COLO668 (cell line): ENCODE measurements around the gene PTPRT.

Experiments used
- DNase-seq: peaks from one replicate; lab custom pipeline; 2025; ENCODE audit not compliant: unreplicated experiment; lab: John Stamatoyannopoulos, UW

Gene PTPRT

DNA sequence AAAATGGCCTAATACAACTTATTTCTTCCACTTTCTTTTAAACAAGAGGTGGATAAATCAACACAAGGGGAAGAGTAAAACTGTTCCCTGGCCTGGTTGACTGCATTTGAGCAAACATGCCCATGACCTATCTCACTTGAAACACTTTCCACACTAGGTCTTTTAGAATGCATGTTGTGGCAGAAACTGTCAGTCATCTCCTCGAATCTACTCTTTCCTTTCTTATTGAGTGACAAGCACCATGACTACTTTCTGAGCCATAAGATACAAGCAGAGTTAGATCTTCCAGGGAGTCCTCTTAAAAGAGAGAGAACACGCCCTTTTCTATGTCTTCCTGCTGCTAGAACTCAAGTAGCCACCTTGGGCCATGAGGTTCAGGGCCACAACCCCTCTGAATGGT is 66.5 kb downstream of the PTPRT start:
- no peak for DNase-seq

DNA sequence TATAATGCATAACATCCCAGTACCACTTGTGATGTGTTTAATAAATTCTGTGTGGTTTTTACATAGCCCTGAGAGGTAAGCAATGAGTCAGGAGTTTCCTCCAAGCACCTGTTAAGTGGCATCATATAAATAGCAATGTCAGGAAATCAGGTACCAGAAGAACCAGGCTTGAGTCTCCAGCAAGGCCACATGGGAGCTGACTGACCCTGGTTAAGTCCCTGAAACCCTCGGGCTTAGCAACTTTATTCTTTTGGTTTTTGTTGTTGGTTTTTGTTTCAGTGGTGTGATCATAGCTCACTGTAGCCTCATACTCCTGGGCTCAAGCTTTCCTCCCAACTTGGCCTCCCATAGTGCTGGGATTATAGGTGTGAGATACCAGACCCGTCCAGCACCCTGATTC is 70.0 kb downstream of the PTPRT start:
- no peak for DNase-seq

- DNase-seq = peak; percentile 26
These were observed 87.3 kb downstream of the PTPRT start for GRCh38 chr20:43102394-43102793.

GRCh38 chr20:43096931-43097260 is 92.8 kb downstream of the PTPRT start:
- no peak for DNase-seq

- no peak for DNase-seq
These were observed 93.4 kb downstream of the PTPRT start for GRCh38 chr20:43096126-43096930.

- DNase-seq = no peak
These were observed 94.7 kb downstream of the PTPRT start for GRCh38 chr20:43095034-43095433.

GRCh38 chr20:43092386-43093088 is 97.2 kb downstream of the PTPRT start:
- DNase-seq = no peak

DNA sequence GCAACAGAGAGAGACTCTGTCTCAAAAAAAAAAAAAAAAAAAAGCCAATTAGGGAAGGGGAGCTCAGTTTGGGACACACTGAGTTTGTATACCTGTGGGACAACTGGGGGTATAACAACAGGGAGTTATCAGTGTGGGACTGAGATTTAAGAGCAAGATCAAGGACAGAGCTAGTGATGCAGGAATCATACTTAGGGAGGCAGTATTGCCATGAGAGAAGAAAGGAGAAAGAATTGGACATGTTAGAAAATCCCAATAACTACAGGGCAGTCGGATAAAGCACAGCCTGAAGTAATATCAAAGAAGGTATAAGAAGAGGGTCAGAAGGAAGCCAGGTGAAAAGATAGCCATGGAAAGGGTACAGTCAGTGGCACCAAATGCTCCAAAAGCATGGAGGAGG is 121.2 kb downstream of the PTPRT start:
- no peak for DNase-seq

GRCh38 chr20:43066125-43066524 is 123.6 kb downstream of the PTPRT start:
- no peak for DNase-seq

GRCh38 chr20:43065299-43065698 is 124.4 kb downstream of the PTPRT start:
- DNase-seq = no peak

- DNase-seq = no peak
These were observed 131.6 kb downstream of the PTPRT start for GRCh38 chr20:43058077-43058476.

- DNase-seq = no peak
These were observed 132.4 kb downstream of the PTPRT start for GRCh38 chr20:43057317-43057716.

DNA sequence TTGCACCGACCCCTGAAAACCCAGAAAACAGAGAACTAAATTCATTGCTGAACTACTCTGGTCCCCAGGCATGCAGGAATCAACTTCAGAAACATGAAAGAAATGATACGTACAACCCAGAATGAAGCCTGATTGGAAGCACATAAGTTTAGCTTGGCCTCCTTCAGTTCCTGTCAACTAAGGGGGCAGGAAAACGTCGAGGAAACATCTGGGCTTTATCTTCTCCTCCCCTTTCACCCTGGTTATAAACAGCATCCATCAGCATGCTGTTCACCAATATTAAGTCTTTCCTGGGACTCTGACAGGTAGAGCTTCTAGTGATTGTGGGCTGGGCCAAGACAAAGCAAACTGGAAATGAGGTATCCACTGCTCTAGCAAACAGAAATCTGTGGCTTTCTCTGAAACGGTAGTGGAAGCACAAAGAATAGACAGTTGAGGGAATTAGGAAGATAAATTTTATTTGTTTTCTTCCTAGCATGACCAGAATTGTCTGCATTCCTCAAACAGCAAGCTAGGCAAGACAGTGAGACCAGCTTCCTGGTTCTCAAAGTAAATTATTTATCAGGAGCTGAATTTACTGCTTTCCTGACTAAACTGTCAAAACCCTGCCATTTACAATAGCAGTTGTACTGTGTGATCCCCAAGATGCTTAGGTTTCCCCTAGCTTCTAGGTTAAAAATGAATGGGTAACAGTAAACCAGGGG is 134.4 kb downstream of the PTPRT start:
- no peak for DNase-seq

DNA sequence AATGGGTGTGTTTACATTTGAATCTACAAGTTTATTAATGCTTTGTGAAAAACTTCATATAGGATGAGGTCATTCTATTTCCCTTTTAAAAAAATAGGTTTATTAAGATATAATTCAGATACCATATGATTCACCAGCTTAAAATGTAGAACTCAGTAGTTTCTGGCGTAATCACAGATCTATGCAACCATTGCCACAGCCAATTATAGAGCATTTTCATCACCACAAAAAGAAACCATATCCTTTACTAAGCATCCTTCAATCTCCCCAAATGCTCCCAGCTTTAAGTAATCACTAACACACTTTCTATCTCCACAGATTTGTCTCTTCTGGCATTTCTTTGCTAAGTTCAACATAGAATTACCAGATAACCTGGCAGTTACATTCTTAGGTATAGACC is 137.2 kb downstream of the PTPRT start:
- no peak for DNase-seq

DNA sequence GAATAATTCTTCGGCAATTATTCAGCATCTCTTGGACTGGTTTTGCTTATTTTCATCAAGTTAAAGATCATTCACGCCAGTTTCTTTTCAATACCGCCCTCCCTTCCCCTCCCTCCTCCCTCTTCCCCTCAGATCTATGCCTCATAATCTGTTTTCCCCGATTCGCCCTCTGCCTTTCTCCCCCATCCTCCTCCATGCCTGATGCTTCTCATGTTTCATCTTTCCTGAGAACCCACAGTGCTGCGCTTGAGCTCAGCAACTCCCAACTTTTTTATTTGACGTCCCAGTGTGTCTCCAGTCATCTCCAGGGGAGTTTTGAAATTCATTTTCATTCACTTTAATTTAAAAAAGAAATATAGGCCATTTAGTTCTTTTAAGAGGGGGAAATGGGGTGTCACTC is 142.7 kb downstream of the PTPRT start:
- no peak for DNase-seq

- no peak for DNase-seq
These were observed 145.8 kb downstream of the PTPRT start for GRCh38 chr20:43043887-43044286.

- DNase-seq = no peak
These were observed 149.3 kb downstream of the PTPRT start for GRCh38 chr20:43040427-43040826.

DNA sequence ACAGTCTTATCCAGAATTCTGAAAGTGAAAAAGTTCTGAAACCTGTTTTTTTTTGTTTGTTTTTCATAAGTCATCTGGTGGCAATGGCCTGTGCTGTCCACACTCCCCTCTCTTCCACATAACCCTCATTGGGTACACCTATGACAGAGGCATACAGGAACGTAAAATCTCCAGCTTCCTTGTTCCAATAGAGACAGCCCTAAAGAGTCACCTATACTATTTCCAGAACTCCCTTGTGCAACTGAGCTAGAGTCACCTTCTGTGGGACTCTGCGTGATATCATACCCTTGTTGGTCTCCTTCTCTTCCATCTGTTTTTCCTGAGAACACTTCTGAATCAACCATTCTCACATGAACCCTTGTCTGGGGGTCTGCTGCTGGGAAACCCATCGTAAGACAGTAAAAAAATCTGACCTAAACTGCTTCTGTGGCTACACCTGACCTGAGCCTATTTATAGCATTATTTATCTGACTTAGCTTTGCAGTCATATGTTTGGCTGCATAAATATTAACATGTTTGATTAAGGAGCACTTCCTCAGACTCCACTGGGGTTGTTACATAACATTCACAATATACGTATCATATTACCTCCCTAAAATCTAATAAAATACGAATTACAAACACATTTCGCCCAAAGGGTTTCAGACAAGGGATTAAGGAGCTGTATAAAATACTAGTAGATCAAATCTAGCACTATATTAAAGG is 151.9 kb downstream of the PTPRT start:
- DNase-seq = no peak

DNA sequence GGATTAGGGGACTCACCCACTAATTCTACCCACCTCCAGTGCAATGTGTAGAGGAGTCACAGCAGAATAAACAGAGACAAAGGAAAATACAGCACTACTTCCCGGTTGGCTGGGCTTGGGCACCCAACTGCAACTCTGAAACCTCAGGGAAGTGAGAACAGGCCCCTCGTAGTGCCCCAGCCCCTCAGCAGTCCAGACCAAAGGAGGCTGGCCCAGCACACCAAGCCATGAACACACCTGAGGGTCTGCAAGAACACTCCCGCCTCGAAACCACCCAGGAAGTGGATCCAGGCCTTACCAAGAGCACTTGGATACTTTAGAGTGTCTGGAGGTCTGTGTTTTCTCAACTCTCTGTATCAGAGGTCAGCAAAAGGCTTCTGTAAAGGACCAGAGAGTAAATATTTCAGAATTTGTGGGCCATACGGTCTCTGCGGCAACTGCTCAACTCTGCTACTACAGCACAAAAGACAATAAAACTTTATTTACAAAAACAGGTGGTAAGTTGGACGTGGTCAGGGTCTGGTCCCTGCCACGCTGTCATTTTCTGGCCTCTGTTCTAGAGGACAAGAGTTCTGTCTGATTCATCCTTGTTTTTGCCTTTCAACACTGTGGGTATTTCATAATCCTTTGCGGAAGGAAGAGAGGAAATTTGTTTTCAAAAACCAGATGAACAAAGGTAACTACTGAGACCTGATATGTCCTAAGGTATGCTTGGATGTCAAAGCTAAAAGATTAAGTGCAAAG is 154.6 kb downstream of the PTPRT start:
- DNase-seq = no peak

DNA sequence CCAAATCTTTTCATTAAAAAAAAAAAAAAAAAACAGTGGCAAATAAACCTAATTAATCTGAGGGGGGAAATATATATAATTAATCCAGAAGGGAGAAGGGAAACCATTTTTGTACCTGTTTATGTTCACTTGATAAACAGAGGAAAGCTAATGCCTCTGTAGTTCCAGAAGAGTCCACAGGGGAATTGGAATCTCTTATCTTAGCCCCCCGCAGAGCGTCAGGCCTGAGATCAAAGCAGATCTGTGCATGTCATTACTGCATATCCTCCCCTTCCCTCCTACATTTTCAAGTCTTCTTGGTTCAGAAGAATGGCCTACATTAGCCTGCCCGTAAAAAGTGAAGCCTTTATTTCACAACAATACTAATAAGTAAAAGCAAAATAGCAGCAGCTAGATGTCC is 157.2 kb downstream of the PTPRT start:
- DNase-seq = no peak

GRCh38 chr20:43029176-43029575 is 160.5 kb downstream of the PTPRT start:
- DNase-seq = no peak
